GM23338 (cell line): ENCODE data around the gene CACNB3. TPM values are rescaled to one million over a fixed set of nuclear protein-coding genes. Genes with fewer than 3 reads are reported as not detected.

Experiments
- ATAC-seq: fragments of 200-7000 bp; cut with Tn5 transposase; 3 replicates; pipeline ENCODE4 v1.9.1; 2020
- DNase-seq: peaks from one replicate; pipeline ENCODE4 v3.0.0-alpha.2; 2015; ENCODE audit warnings: low spot score
- H2AFZ ChIP-seq: fragments of 200-600 bp; sonication (generic); 2 replicates; pipeline ENCODE4 v1.8.0; 2016; ENCODE audit warnings: antibody characterized with exemption, mild to moderate bottlenecking, moderate library complexity
- H3F3A ChIP-seq: fragments of 200-600 bp; sonication (generic); replicated peaks from 2 replicates; pipeline ENCODE4 v1.8.0; 2017; ENCODE audit warnings: antibody characterized with exemption, mixed run types, low read depth
- H3K27ac ChIP-seq: fragments of 200-600 bp; sonication (generic); 2 replicates; pipeline ENCODE4 v1.6.1; 2016; ENCODE audit warnings: low read depth
- H3K27me3 ChIP-seq: fragments of 200-600 bp; sonication (generic); 2 replicates; pipeline ENCODE4 v1.8.0; 2016; ENCODE audit warnings: mild to moderate bottlenecking, mixed run types, moderate library complexity; ENCODE audit not compliant: insufficient read depth
- H3K36me3 ChIP-seq: fragments of 200-600 bp; sonication (generic); 2 replicates; pipeline ENCODE4 v1.8.0; 2016; ENCODE audit warnings: mild to moderate bottlenecking; ENCODE audit not compliant: insufficient read depth
- H3K4me1 ChIP-seq: fragments of 200-600 bp; sonication (generic); 2 replicates; pipeline ENCODE4 v1.8.0; 2016; ENCODE audit warnings: mild to moderate bottlenecking, moderate library complexity; ENCODE audit not compliant: insufficient read depth
- H3K4me2 ChIP-seq: fragments of 200-600 bp; sonication (generic); 2 replicates; pipeline ENCODE4 v1.7.1; 2017; ENCODE audit warnings: mixed run types
- H3K4me3 ChIP-seq: fragments of 200-600 bp; sonication (generic); 2 replicates; pipeline ENCODE4 v1.6.1; 2016; ENCODE audit warnings: mixed run types
- H3K79me2 ChIP-seq: fragments of 200-600 bp; sonication (generic); replicated peaks from 2 replicates; pipeline ENCODE4 v1.8.0; 2017; ENCODE audit warnings: mild to moderate bottlenecking; ENCODE audit not compliant: insufficient read depth
- H3K9me2 ChIP-seq: fragments of 200-600 bp; sonication (generic); 2 replicates; pipeline ENCODE4 v1.8.0; 2017; ENCODE audit not compliant: insufficient read depth
- H4K20me1 ChIP-seq: fragments of 200-600 bp; sonication (generic); replicated peaks from 2 replicates; pipeline ENCODE4 v1.8.0; 2017; ENCODE audit warnings: mild to moderate bottlenecking; ENCODE audit not compliant: insufficient read depth
- H3K27ac Mint-ChIP-seq: 2 replicates; pipeline ENCODE4 v1.8.0; 2020; ENCODE audit warnings: inconsistent platforms, mild to moderate bottlenecking, moderate library complexity, mixed read lengths
- H3K27me3 Mint-ChIP-seq: 3 replicates; pipeline ENCODE4 v1.8.0; 2022; ENCODE audit warnings: low read depth, mild to moderate bottlenecking, moderate library complexity, mixed read lengths, inconsistent platforms; ENCODE audit not compliant: insufficient read depth, poor library complexity
- H3K36me3 Mint-ChIP-seq: 3 replicates; pipeline ENCODE4 v1.8.0; 2021; ENCODE audit warnings: low read depth, mild to moderate bottlenecking, inconsistent platforms, moderate library complexity, mixed read lengths
- H3K4me1 Mint-ChIP-seq: 3 replicates; pipeline ENCODE4 v1.8.0; 2020; ENCODE audit warnings: mild to moderate bottlenecking, inconsistent platforms, mixed read lengths
- H3K4me3 Mint-ChIP-seq: 3 replicates; pipeline ENCODE4 v1.8.0; 2021; ENCODE audit warnings: moderate library complexity, mild to moderate bottlenecking, inconsistent platforms, mixed read lengths
- H3K9me3 Mint-ChIP-seq: 3 replicates; pipeline ENCODE4 v1.8.0; 2020; ENCODE audit warnings: moderate library complexity, mild to moderate bottlenecking, inconsistent platforms, mixed read lengths
- CREB1 ChIP-seq: fragments of 250-450 bp; sonication (Bioruptor Pico); IDR thresholded peaks from 2 replicates; pipeline ENCODE4 v1.5.0; 2020; ENCODE audit warnings: low read depth, mild to moderate bottlenecking, moderate library complexity
- EZH2 ChIP-seq: fragments of 200-600 bp; sonication (generic); IDR thresholded peaks from one replicate; pipeline ENCODE4 v1.8.0; 2017; ENCODE audit warnings: antibody characterized with exemption, mild to moderate bottlenecking, low read depth; ENCODE audit not compliant: unreplicated experiment
- EZH2phosphoT487 ChIP-seq: fragments of 200-600 bp; sonication (generic); IDR thresholded peaks from one replicate; pipeline ENCODE4 v1.8.1; 2018; ENCODE audit warnings: antibody characterized with exemption; ENCODE audit not compliant: unreplicated experiment
- JUNB ChIP-seq: IDR thresholded peaks from one replicate; pipeline ENCODE4 v1.6.1; 2016; ENCODE audit warnings: antibody characterized with exemption; ENCODE audit not compliant: unreplicated experiment
- NANOG ChIP-seq: IDR thresholded peaks from 2 replicates; pipeline ENCODE4 v1.6.1; 2016; ENCODE audit warnings: antibody characterized with exemption, borderline replicate concordance
- STAT1 ChIP-seq: IDR thresholded peaks from one replicate; pipeline ENCODE4 v1.6.1; 2016; ENCODE audit warnings: antibody characterized with exemption; ENCODE audit not compliant: unreplicated experiment
- ZNF114 ChIP-seq: fragments of 250-450 bp; sonication (Bioruptor Pico); IDR thresholded peaks from 2 replicates; pipeline ENCODE4 v1.5.0; 2020; ENCODE audit warnings: mild to moderate bottlenecking, moderate library complexity
- polyA plus RNA-seq: library from polyadenylated mRNA; unstranded; fragments of >200 nt; fragmentation: Nextera tagmentation; extraction: Ambion mirVana; gene quantifications from 2 replicates; pipeline ENCODE4 v1.2.1, GENCODE V29; 2016
- total RNA-seq: library from RNA; depleted of rRNA; stranded (reverse); fragments of >200 nt; shearing (Covaris generic); gene quantifications from 2 replicates; pipeline ENCODE4 v1.2.3, GENCODE V29; 2014
- TF ChIP-seq, protein P1 (sequence below), 2 experiments: fragments of 200-600 bp in 1 of 2; sonication (generic) in 1 of 2; conservative IDR thresholded peaks; 2 replicates each; pipeline versions ENCODE4 v1.5.1 to v1.6.1; 2016 to 2017; ENCODE audit warnings: antibody characterized with exemption in 2 of 2, low read depth in 2 of 2, mild to moderate bottlenecking in 2 of 2, moderate library complexity in 1 of 2
- TF ChIP-seq, protein P2 (sequence below): IDR thresholded peaks from 2 replicates; pipeline ENCODE4 v1.6.1; 2016; ENCODE audit warnings: antibody characterized with exemption
- TF ChIP-seq, protein P3 (sequence below): fragments of 250-450 bp; sonication (Bioruptor Pico); IDR thresholded peaks from 2 replicates; pipeline ENCODE4 v1.5.0; 2020; ENCODE audit warnings: mild to moderate bottlenecking, moderate library complexity

CACNB3 gene
- total and polyA plus RNA-seq, 2 experiments from 2014 or later: 4.1 to 6.2 TPM

DNA sequence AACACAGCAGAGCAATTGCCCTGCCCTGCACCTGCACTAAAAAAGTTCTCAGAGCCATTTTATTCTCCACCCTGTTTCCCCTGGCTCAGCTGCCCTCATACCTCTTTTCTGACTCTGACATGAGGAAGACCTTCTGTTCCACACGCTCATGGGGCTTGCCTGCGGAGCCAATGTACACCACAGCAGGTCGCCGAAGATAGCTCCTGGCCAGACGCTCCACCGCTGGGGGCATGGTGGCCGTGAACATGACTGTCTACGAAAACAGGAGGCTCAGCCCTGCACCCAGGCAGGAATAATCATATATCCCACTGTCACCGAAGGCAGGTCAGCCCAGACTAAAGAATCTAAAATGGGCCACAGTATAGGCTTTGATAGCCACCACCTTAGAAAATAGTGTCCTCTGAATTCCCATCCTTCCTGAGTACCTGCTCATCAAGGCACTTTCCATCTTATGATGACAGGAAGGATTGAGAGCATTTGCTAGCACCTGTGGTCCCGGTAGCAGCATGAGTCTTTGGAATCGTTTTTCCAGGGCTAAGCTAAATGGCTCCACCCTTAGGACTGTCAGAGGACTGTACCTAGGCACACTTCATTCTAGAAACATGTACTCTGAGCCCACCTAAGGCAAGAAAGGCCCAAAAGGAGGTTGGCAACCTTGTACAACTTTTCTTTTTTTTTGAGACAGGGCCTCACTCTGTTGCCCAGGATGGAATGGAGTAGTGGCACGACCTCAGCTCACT lies 14.2 kb downstream of the CACNB3 start:
- Mint-ChIP-seq H3K4me3 (no peak overlapping the region), H3K4me1 (no peaks in the 10 kb centered on the region), H3K36me3 (peaks cover 82% of the 10 kb centered on the region), H3K9me3 (no peaks in the 10 kb centered on the region; the same call in 2 of the 3 replicates), H3K27me3 (peaks cover 9% of the 10 kb centered on the region), H3K27ac (no peak overlapping the region)
- no peaks in the 10 kb centered on the region for H3K9me2 ChIP-seq
- H3F3A ChIP-seq: no peaks in the 10 kb centered on the region
- no peak overlapping the region for H3K4me3 ChIP-seq
- no peak overlapping the region for H3K4me2 ChIP-seq
- H3K79me2 ChIP-seq: no peaks in the 10 kb centered on the region
- H3K36me3 ChIP-seq: peaks cover 58% of the 10 kb centered on the region
- H2AFZ ChIP-seq: no peak overlapping the region
- H3K27me3 ChIP-seq: no peaks in the 10 kb centered on the region
- H3K27ac ChIP-seq: no peak overlapping the region
- ATAC-seq (no peak; the same call in 2 of the 3 replicates), DNase-seq (no peak)
- H4K20me1 ChIP-seq: peaks cover 15% of the 10 kb centered on the region; the same call in 1 of the 2 replicates
- no peaks in the 10 kb centered on the region for H3K4me1 ChIP-seq
- TF ChIP-seq, protein P1, sequence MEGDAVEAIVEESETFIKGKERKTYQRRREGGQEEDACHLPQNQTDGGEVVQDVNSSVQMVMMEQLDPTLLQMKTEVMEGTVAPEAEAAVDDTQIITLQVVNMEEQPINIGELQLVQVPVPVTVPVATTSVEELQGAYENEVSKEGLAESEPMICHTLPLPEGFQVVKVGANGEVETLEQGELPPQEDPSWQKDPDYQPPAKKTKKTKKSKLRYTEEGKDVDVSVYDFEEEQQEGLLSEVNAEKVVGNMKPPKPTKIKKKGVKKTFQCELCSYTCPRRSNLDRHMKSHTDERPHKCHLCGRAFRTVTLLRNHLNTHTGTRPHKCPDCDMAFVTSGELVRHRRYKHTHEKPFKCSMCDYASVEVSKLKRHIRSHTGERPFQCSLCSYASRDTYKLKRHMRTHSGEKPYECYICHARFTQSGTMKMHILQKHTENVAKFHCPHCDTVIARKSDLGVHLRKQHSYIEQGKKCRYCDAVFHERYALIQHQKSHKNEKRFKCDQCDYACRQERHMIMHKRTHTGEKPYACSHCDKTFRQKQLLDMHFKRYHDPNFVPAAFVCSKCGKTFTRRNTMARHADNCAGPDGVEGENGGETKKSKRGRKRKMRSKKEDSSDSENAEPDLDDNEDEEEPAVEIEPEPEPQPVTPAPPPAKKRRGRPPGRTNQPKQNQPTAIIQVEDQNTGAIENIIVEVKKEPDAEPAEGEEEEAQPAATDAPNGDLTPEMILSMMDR (conservative IDR thresholded peaks at IDR 0.05; ENCODE audit: low read depth in 2 of 2): peak in 1 of 2 experiments; percentile 8; a peak in 1 of 4 replicates
- no peak for TF ChIP-seq EZH2

DNA sequence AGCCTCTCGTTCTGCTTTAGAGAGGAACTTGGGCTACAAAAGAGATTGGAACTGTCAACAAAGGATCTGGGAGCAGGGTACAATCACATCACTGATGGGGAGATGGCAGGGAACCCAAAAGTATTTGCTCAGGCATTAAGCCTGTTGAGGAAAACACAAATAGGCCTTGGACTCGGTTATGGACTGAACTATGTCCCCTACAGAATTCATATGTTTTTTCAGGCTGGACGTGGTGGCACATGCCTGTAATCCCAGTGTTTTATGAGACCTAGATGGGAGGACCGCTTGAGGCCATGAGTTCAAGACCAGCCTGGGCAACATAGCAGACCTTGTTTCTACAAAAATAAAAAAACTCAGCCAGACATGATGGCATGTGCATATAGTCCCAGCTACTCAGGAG lies 19.8 kb downstream of the CACNB3 start:
- Histone ChIP-seq H3K36me3 (peaks cover 58% of the 10 kb centered on the region), H3K27ac (no peak overlapping the region), H3K4me1 (no peaks in the 10 kb centered on the region), H3F3A (no peaks in the 10 kb centered on the region), H3K79me2 (no peaks in the 10 kb centered on the region), H3K4me3 (no peak overlapping the region), H2AFZ (no peak overlapping the region), H3K27me3 (no peaks in the 10 kb centered on the region), H3K9me2 (no peaks in the 10 kb centered on the region), H4K20me1 (peaks cover 26% of the 10 kb centered on the region; the same call in 1 of the 2 replicates), H3K4me2 (no peak overlapping the region)
- Mint-ChIP-seq H3K27me3 (peaks cover 9% of the 10 kb centered on the region), H3K4me3 (no peak overlapping the region), H3K9me3 (peaks cover 2% of the 10 kb centered on the region; the same call in 2 of the 3 replicates), H3K27ac (no peak overlapping the region), H3K4me1 (no peaks in the 10 kb centered on the region), H3K36me3 (peaks cover 85% of the 10 kb centered on the region)
- DNase-seq (no peak), ATAC-seq (no peak)
- TF ChIP-seq EZH2phosphoT487: no peak
- TF ChIP-seq CREB1 (CRISPR knock-in tag): no peak
- TF ChIP-seq JUNB: no peak
- no peak for TF ChIP-seq NANOG
- TF ChIP-seq EZH2: no peak
- TF ChIP-seq ZNF114 (CRISPR knock-in tag): no peak
- TF ChIP-seq, protein P2, sequence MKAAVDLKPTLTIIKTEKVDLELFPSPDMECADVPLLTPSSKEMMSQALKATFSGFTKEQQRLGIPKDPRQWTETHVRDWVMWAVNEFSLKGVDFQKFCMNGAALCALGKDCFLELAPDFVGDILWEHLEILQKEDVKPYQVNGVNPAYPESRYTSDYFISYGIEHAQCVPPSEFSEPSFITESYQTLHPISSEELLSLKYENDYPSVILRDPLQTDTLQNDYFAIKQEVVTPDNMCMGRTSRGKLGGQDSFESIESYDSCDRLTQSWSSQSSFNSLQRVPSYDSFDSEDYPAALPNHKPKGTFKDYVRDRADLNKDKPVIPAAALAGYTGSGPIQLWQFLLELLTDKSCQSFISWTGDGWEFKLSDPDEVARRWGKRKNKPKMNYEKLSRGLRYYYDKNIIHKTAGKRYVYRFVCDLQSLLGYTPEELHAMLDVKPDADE: no peak
- TF ChIP-seq STAT1: no peak
- TF ChIP-seq, protein P3, sequence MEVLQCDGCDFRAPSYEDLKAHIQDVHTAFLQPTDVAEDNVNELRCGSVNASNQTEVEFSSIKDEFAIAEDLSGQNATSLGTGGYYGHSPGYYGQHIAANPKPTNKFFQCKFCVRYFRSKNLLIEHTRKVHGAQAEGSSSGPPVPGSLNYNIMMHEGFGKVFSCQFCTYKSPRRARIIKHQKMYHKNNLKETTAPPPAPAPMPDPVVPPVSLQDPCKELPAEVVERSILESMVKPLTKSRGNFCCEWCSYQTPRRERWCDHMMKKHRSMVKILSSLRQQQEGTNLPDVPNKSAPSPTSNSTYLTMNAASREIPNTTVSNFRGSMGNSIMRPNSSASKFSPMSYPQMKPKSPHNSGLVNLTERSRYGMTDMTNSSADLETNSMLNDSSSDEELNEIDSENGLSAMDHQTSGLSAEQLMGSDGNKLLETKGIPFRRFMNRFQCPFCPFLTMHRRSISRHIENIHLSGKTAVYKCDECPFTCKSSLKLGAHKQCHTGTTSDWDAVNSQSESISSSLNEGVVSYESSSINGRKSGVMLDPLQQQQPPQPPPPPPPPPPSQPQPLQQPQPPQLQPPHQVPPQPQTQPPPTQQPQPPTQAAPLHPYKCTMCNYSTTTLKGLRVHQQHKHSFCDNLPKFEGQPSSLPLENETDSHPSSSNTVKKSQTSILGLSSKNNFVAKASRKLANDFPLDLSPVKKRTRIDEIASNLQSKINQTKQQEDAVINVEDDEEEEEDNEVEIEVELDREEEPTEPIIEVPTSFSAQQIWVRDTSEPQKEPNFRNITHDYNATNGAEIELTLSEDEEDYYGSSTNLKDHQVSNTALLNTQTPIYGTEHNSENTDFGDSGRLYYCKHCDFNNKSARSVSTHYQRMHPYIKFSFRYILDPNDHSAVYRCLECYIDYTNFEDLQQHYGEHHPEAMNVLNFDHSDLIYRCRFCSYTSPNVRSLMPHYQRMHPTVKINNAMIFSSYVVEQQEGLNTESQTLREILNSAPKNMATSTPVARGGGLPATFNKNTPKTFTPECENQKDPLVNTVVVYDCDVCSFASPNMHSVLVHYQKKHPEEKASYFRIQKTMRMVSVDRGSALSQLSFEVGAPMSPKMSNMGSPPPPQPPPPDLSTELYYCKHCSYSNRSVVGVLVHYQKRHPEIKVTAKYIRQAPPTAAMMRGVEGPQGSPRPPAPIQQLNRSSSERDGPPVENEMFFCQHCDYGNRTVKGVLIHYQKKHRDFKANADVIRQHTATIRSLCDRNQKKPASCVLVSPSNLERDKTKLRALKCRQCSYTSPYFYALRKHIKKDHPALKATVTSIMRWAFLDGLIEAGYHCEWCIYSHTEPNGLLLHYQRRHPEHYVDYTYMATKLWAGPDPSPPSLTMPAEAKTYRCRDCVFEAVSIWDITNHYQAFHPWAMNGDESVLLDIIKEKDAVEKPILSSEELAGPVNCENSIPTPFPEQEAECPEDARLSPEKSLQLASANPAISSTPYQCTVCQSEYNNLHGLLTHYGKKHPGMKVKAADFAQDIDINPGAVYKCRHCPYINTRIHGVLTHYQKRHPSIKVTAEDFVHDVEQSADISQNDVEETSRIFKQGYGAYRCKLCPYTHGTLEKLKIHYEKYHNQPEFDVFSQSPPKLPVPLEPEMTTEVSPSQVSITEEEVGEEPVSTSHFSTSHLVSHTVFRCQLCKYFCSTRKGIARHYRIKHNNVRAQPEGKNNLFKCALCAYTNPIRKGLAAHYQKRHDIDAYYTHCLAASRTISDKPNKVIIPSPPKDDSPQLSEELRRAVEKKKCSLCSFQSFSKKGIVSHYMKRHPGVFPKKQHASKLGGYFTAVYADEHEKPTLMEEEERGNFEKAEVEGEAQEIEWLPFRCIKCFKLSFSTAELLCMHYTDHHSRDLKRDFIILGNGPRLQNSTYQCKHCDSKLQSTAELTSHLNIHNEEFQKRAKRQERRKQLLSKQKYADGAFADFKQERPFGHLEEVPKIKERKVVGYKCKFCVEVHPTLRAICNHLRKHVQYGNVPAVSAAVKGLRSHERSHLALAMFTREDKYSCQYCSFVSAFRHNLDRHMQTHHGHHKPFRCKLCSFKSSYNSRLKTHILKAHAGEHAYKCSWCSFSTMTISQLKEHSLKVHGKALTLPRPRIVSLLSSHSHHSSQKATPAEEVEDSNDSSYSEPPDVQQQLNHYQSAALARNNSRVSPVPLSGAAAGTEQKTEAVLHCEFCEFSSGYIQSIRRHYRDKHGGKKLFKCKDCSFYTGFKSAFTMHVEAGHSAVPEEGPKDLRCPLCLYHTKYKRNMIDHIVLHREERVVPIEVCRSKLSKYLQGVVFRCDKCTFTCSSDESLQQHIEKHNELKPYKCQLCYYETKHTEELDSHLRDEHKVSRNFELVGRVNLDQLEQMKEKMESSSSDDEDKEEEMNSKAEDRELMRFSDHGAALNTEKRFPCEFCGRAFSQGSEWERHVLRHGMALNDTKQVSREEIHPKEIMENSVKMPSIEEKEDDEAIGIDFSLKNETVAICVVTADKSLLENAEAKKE (CRISPR knock-in tag): no peak
